ENCODE results near the gene SLC1A7.

SLC1A7 gene

GRCh38 chr1:53075206-53075605, 67.2 kb downstream of the SLC1A7 start:
- ATAC-seq, result no peak
- Mint-ChIP-seq H3K36me3 (no peaks in the 10 kb centered on the region), H3K9me3 (no peaks in the 10 kb centered on the region), H3K27me3 (peaks cover 16% of the 10 kb centered on the region), H3K27ac (no peak overlapping the region), H3K4me1 (no peaks in the 10 kb centered on the region), H3K4me3 (no peak overlapping the region)

- no peaks in the 10 kb centered on the region for H3K36me3 Mint-ChIP-seq
- no peak for ATAC-seq
- H3K9me3 Mint-ChIP-seq, result no peaks in the 10 kb centered on the region
- no peak overlapping the region for H3K4me3 Mint-ChIP-seq
- H3K4me1 Mint-ChIP-seq, result no peaks in the 10 kb centered on the region
- peaks cover 16% of the 10 kb centered on the region for H3K27me3 Mint-ChIP-seq
- H3K27ac Mint-ChIP-seq, result no peak overlapping the region
These were observed 67.9 kb downstream of the SLC1A7 start for GRCh38 chr1:53074313-53075154.

GRCh38 chr1:53073868-53074311, 68.5 kb downstream of the SLC1A7 start:
- Mint-ChIP-seq H3K9me3 (no peaks in the 10 kb centered on the region), H3K4me1 (no peaks in the 10 kb centered on the region), H3K27ac (no peak overlapping the region), H3K36me3 (no peaks in the 10 kb centered on the region), H3K27me3 (peaks cover 16% of the 10 kb centered on the region), H3K4me3 (no peak overlapping the region)
- no peak for ATAC-seq

GRCh38 chr1:53073287-53073686, 69.2 kb downstream of the SLC1A7 start:
- ATAC-seq, result no peak
- H3K4me3 Mint-ChIP-seq, result no peak overlapping the region
- H3K9me3 Mint-ChIP-seq, result no peaks in the 10 kb centered on the region
- H3K27me3 Mint-ChIP-seq, result peaks cover 16% of the 10 kb centered on the region
- H3K4me1 Mint-ChIP-seq, result no peaks in the 10 kb centered on the region
- H3K36me3 Mint-ChIP-seq, result no peaks in the 10 kb centered on the region
- H3K27ac Mint-ChIP-seq, result no peak overlapping the region

- no peak overlapping the region for H3K27ac Mint-ChIP-seq
These were observed 70.5 kb downstream of the SLC1A7 start for GRCh38 chr1:53071915-53072314.

GRCh38 chr1:53071167-53071865, 71.1 kb downstream of the SLC1A7 start:
- Mint-ChIP-seq H3K27ac (no peak overlapping the region), H3K27me3 (peaks cover 16% of the 10 kb centered on the region)

More at GRCh38 chr1:53071915-53072314, 70.5 kb downstream of the SLC1A7 start:
- Mint-ChIP-seq H3K36me3 (no peaks in the 10 kb centered on the region), H3K4me3 (no peak overlapping the region), H3K9me3 (no peaks in the 10 kb centered on the region), H3K27me3 (peaks cover 16% of the 10 kb centered on the region), H3K4me1 (no peaks in the 10 kb centered on the region)
- ATAC-seq, result no peak

GRCh38 chr1:53070621-53071020, 71.8 kb downstream of the SLC1A7 start:
- Mint-ChIP-seq H3K4me1 (no peaks in the 10 kb centered on the region), H3K27ac (no peak overlapping the region), H3K4me3 (no peak overlapping the region), H3K36me3 (no peaks in the 10 kb centered on the region), H3K27me3 (peaks cover 16% of the 10 kb centered on the region), H3K9me3 (no peaks in the 10 kb centered on the region)
- no peak for ATAC-seq

More at GRCh38 chr1:53071167-53071865, 71.1 kb downstream of the SLC1A7 start:
- Mint-ChIP-seq H3K4me1 (no peaks in the 10 kb centered on the region), H3K9me3 (no peaks in the 10 kb centered on the region), H3K4me3 (no peak overlapping the region), H3K36me3 (no peaks in the 10 kb centered on the region)
- ATAC-seq, result no peak

- no peak for ATAC-seq
- Mint-ChIP-seq H3K27me3 (peaks cover 16% of the 10 kb centered on the region), H3K27ac (no peak overlapping the region), H3K4me1 (no peaks in the 10 kb centered on the region), H3K9me3 (no peaks in the 10 kb centered on the region), H3K36me3 (no peaks in the 10 kb centered on the region), H3K4me3 (no peak overlapping the region)
These were observed 72.6 kb downstream of the SLC1A7 start for GRCh38 chr1:53069663-53070327.

GRCh38 chr1:53069265-53069662, 73.2 kb downstream of the SLC1A7 start:
- ATAC-seq, result no peak
- H3K9me3 Mint-ChIP-seq, result no peaks in the 10 kb centered on the region
- H3K27me3 Mint-ChIP-seq, result peaks cover 16% of the 10 kb centered on the region
- H3K27ac Mint-ChIP-seq, result no peak overlapping the region
- no peak overlapping the region for H3K4me3 Mint-ChIP-seq
- no peaks in the 10 kb centered on the region for H3K4me1 Mint-ChIP-seq
- H3K36me3 Mint-ChIP-seq, result no peaks in the 10 kb centered on the region

- H3K4me3 Mint-ChIP-seq, result no peak overlapping the region
- H3K9me3 Mint-ChIP-seq, result no peaks in the 10 kb centered on the region
- H3K27me3 Mint-ChIP-seq, result peaks cover 23% of the 10 kb centered on the region
- no peaks in the 10 kb centered on the region for H3K36me3 Mint-ChIP-seq
- no peak overlapping the region for H3K27ac Mint-ChIP-seq
- ATAC-seq, result no peak
- H3K4me1 Mint-ChIP-seq, result no peaks in the 10 kb centered on the region
These were observed 73.9 kb downstream of the SLC1A7 start for GRCh38 chr1:53068314-53069099.

- H3K27ac Mint-ChIP-seq, result no peak overlapping the region
- no peaks in the 10 kb centered on the region for H3K9me3 Mint-ChIP-seq
- no peak for ATAC-seq
These were observed 74.6 kb downstream of the SLC1A7 start for GRCh38 chr1:53067886-53068285.

GRCh38 chr1:53066891-53067738, 75.3 kb downstream of the SLC1A7 start:
- Mint-ChIP-seq H3K27me3 (peaks cover 37% of the 10 kb centered on the region), H3K4me1 (peaks cover 4% of the 10 kb centered on the region), H3K36me3 (no peaks in the 10 kb centered on the region), H3K9me3 (no peaks in the 10 kb centered on the region), H3K27ac (no peak overlapping the region), H3K4me3 (no peak overlapping the region)
- no peak for ATAC-seq

More at GRCh38 chr1:53067886-53068285, 74.6 kb downstream of the SLC1A7 start:
- Mint-ChIP-seq H3K4me3 (no peak overlapping the region), H3K27me3 (peaks cover 30% of the 10 kb centered on the region), H3K4me1 (peaks cover 4% of the 10 kb centered on the region), H3K36me3 (no peaks in the 10 kb centered on the region)

GRCh38 chr1:53066488-53066887, 76.0 kb downstream of the SLC1A7 start:
- no peaks in the 10 kb centered on the region for H3K36me3 Mint-ChIP-seq
- no peak overlapping the region for H3K27ac Mint-ChIP-seq
- H3K9me3 Mint-ChIP-seq, result no peaks in the 10 kb centered on the region
- no peak overlapping the region for H3K4me3 Mint-ChIP-seq
- peaks cover 4% of the 10 kb centered on the region for H3K4me1 Mint-ChIP-seq
- ATAC-seq, result no peak
- H3K27me3 Mint-ChIP-seq, result peaks cover 43% of the 10 kb centered on the region

- no peaks in the 10 kb centered on the region for H3K9me3 Mint-ChIP-seq
- peaks cover 48% of the 10 kb centered on the region for H3K27me3 Mint-ChIP-seq
- no peaks in the 10 kb centered on the region for H3K36me3 Mint-ChIP-seq
- peaks cover 4% of the 10 kb centered on the region for H3K4me1 Mint-ChIP-seq
- H3K4me3 Mint-ChIP-seq, result no peak overlapping the region
- no peak for ATAC-seq
- no peak overlapping the region for H3K27ac Mint-ChIP-seq
These were observed 77.0 kb downstream of the SLC1A7 start for GRCh38 chr1:53065391-53065790.

All from stimulated activated memory B cell treated with anti-CD40 and anti-IgM and Interleukin-4, amounts not matched to agents 10 μg/mL and 1 μg/mL and 100 μg/mL, for 72 hours (primary cell).